Liver (tissue), 9 donors: Measurements from ENCODE around the gene TPSD1. TPM values are rescaled to one million over a fixed set of nuclear protein-coding genes. Genes with fewer than 3 reads are reported as not detected.

Source experiments
- DNase-seq: peaks from one replicate; pipeline ENCODE4 v3.0.0-alpha.2; 2017; ENCODE audit warnings: low spot score
- H3K27ac ChIP-seq, 2 donors: one replicate each; pipeline ENCODE4 v1.7.0; 2013; ENCODE audit warnings: inconsistent platforms in 2 of 2, low read length in 2 of 2, control low read depth in 1 of 2, low read depth in 1 of 2, mild to moderate bottlenecking in 1 of 2
- H3K27me3 ChIP-seq, 4 donors: one replicate each; pipeline versions ENCODE4 v1.6.1 to v1.7.0; 2013; ENCODE audit warnings: low read length in 3 of 4, inconsistent platforms in 1 of 4, mild to moderate bottlenecking in 1 of 4, moderate library complexity in 1 of 4; ENCODE audit not compliant: control insufficient read depth in 4 of 4, insufficient read depth in 4 of 4
- H3K36me3 ChIP-seq, 4 donors: one replicate each; pipeline versions ENCODE4 v1.6.1 to v1.7.0; 2013; ENCODE audit warnings: low read length in 3 of 4, mild to moderate bottlenecking in 3 of 4, low read depth in 1 of 4, moderate library complexity in 1 of 4; ENCODE audit not compliant: control insufficient read depth in 4 of 4, insufficient read depth in 3 of 4
- H3K4me1 ChIP-seq, 4 donors: one replicate each; pipeline versions ENCODE4 v1.6.1 to v1.7.0; 2013; ENCODE audit warnings: low read length in 3 of 4, mild to moderate bottlenecking in 3 of 4, moderate library complexity in 1 of 4; ENCODE audit not compliant: control insufficient read depth in 4 of 4, insufficient read depth in 4 of 4
- H3K4me3 ChIP-seq, 3 donors: one replicate each; pipeline versions ENCODE4 v1.6.1 to v1.7.0; 2013; ENCODE audit warnings: low read length in 3 of 3, control low read depth in 1 of 3, low read depth in 1 of 3, mild to moderate bottlenecking in 1 of 3
- H3K9ac ChIP-seq, 2 donors: one replicate each; pipeline ENCODE4 v1.7.0; 2013; ENCODE audit warnings: low read length in 2 of 2, mild to moderate bottlenecking in 2 of 2, moderate library complexity in 2 of 2, control low read depth in 1 of 2, low read depth in 1 of 2
- H3K9me3 ChIP-seq, 4 donors: one replicate each; pipeline versions ENCODE4 v1.6.1 to v1.7.0; 2013; ENCODE audit warnings: low read length in 3 of 4; ENCODE audit not compliant: control insufficient read depth in 4 of 4
- EGR1 ChIP-seq, 2 donors: IDR thresholded peaks; 2 replicates each; pipeline ENCODE4 v1.6.1; 2016 to 2018; ENCODE audit warnings: antibody characterized with exemption in 2 of 2, low read depth in 2 of 2
- FOXA1 ChIP-seq: IDR thresholded peaks from 2 replicates; pipeline ENCODE4 v1.6.1; 2016; ENCODE audit warnings: antibody characterized with exemption
- FOXA2 ChIP-seq: IDR thresholded peaks from 2 replicates; pipeline ENCODE4 v1.6.1; 2016; ENCODE audit warnings: antibody characterized with exemption
- GABPA ChIP-seq, 2 donors: IDR thresholded peaks in 1 of 2; conservative IDR thresholded peaks in 1 of 2; 2 replicates each; pipeline ENCODE4 v1.6.1; 2016; ENCODE audit warnings: antibody characterized with exemption in 2 of 2, mild to moderate bottlenecking in 1 of 2, moderate library complexity in 1 of 2
- HNF4G ChIP-seq: IDR thresholded peaks from 2 replicates; pipeline ENCODE4 v1.6.1; 2016; ENCODE audit warnings: antibody characterized with exemption
- JUND ChIP-seq, 2 donors: IDR thresholded peaks; 2 replicates each; pipeline ENCODE4 v1.6.1; 2016; ENCODE audit warnings: antibody characterized with exemption in 2 of 2
- NR2F2 ChIP-seq: IDR thresholded peaks from 2 replicates; pipeline ENCODE4 v1.6.1; 2016; ENCODE audit warnings: antibody characterized with exemption
- RAD21 ChIP-seq, 2 donors: IDR thresholded peaks; 2 replicates each; pipeline ENCODE4 v1.6.1; 2016; ENCODE audit warnings: antibody characterized with exemption in 2 of 2, mild to moderate bottlenecking in 2 of 2
- TAF1 ChIP-seq: conservative IDR thresholded peaks from 2 replicates; pipeline ENCODE4 v1.6.1; 2016; ENCODE audit warnings: antibody characterized with exemption, mild to moderate bottlenecking
- YY1 ChIP-seq: IDR thresholded peaks from 2 replicates; pipeline ENCODE4 v1.6.1; 2016; ENCODE audit warnings: antibody characterized with exemption, mild to moderate bottlenecking
- WGBS: extraction: QIAGEN DNeasy Blood & Tissue Kit; methylation state at CpG from one replicate; pipeline ENCODE4 v1.1.7; 2013; 5-methylcytosine and 5-hydroxymethylcytosine counted together
- polyA plus RNA-seq, 2 donors: library from polyadenylated mRNA; stranded (reverse) in 1 of 2; unstranded in 1 of 2; fragments of 200-250 nt in 1 of 2; fragments of >200 nt in 1 of 2; fragmentation: Nextera tagmentation in 1 of 2; extraction: Ambion mirVana in 1 of 2; gene quantifications; one replicate each; pipeline versions ENCODE4 v1.2.1 to v1.2.3, GENCODE V29; 2013 to 2015
- total RNA-seq, 2 donors: library from RNA; depleted of rRNA; stranded (reverse); fragments of >200 nt; gene quantifications; one replicate each; pipeline ENCODE4 v1.2.3, GENCODE V29; 2014
- TF ChIP-seq, protein P1 (sequence below): IDR thresholded peaks from 2 replicates; pipeline ENCODE4 v1.6.1; 2016; ENCODE audit warnings: antibody characterized with exemption
- TF ChIP-seq, protein P2 (sequence below): IDR thresholded peaks from 2 replicates; pipeline ENCODE4 v1.6.1; 2016; ENCODE audit warnings: antibody characterized with exemption
- TF ChIP-seq, protein P3 (sequence below): IDR thresholded peaks from 2 replicates; pipeline ENCODE4 v1.6.1; 2016; ENCODE audit warnings: antibody characterized with exemption
- TF ChIP-seq, protein P4 (sequence below): fragments of 150-350 bp; IDR thresholded peaks from 2 replicates; pipeline ENCODE4 v1.5.1; 2017; ENCODE audit warnings: improper control_type of control experiment, low read depth, low read length; ENCODE audit not compliant: missing input control
- TF ChIP-seq, protein P5 (sequence below): IDR thresholded peaks from 2 replicates; pipeline ENCODE4 v1.6.1; 2016; ENCODE audit warnings: antibody characterized with exemption, mild to moderate bottlenecking
- donor health status: healthy.
- donor health status: healthy.
- donor health status: healthy.
- donor health status: healthy.
- donor health status: healthy.

TPSD1 gene
- total and polyA plus RNA-seq, 4 donors: 0.28 to 0.40 TPM; not detected in 2

DNA sequence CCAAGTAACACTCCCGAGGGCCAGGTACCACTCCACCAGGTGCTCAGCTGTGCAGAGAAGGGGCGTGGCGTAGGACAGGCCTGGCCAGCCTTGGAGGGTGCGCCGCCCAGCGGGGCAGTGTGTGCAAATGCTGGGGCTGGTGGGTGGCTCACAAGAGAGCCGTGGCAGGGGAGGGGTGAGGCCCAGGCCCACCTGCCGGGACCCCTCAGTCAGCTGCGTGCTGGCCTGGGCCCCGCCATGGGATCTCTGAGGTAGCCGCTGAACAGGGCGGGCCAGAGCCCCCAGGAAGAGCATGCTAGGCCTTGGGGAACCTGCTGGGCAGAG is 39.6 kb upstream of the TPSD1 start:
- WGBS: 90% methylated on average over 12 of the region's 12 CpGs
- TF ChIP-seq FOXA1 (no peak), JUND (IDR thresholded peaks at IDR 0.05) (no peak), FOXA2 (no peak), TAF1 (no peak), RAD21 (IDR thresholded peaks at IDR 0.05) (no peak), NR2F2 (no peak), EGR1 (IDR thresholded peaks at IDR 0.05; ENCODE audit: low read depth in 2 of 2) (no peak), YY1 (no peak), GABPA (IDR thresholded peaks at IDR 0.05 in 1 of 2, conservative IDR thresholded peaks at IDR 0.05 in 1 of 2) (no peak)
- TF ChIP-seq, protein P1, sequence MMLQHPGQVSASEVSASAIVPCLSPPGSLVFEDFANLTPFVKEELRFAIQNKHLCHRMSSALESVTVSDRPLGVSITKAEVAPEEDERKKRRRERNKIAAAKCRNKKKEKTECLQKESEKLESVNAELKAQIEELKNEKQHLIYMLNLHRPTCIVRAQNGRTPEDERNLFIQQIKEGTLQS: no peak
- TF ChIP-seq, protein P2, sequence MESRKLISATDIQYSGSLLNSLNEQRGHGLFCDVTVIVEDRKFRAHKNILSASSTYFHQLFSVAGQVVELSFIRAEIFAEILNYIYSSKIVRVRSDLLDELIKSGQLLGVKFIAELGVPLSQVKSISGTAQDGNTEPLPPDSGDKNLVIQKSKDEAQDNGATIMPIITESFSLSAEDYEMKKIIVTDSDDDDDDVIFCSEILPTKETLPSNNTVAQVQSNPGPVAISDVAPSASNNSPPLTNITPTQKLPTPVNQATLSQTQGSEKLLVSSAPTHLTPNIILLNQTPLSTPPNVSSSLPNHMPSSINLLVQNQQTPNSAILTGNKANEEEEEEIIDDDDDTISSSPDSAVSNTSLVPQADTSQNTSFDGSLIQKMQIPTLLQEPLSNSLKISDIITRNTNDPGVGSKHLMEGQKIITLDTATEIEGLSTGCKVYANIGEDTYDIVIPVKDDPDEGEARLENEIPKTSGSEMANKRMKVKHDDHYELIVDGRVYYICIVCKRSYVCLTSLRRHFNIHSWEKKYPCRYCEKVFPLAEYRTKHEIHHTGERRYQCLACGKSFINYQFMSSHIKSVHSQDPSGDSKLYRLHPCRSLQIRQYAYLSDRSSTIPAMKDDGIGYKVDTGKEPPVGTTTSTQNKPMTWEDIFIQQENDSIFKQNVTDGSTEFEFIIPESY: no peak
- TF ChIP-seq, protein P3, sequence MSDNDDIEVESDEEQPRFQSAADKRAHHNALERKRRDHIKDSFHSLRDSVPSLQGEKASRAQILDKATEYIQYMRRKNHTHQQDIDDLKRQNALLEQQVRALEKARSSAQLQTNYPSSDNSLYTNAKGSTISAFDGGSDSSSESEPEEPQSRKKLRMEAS: no peak
- TF ChIP-seq, protein P4, sequence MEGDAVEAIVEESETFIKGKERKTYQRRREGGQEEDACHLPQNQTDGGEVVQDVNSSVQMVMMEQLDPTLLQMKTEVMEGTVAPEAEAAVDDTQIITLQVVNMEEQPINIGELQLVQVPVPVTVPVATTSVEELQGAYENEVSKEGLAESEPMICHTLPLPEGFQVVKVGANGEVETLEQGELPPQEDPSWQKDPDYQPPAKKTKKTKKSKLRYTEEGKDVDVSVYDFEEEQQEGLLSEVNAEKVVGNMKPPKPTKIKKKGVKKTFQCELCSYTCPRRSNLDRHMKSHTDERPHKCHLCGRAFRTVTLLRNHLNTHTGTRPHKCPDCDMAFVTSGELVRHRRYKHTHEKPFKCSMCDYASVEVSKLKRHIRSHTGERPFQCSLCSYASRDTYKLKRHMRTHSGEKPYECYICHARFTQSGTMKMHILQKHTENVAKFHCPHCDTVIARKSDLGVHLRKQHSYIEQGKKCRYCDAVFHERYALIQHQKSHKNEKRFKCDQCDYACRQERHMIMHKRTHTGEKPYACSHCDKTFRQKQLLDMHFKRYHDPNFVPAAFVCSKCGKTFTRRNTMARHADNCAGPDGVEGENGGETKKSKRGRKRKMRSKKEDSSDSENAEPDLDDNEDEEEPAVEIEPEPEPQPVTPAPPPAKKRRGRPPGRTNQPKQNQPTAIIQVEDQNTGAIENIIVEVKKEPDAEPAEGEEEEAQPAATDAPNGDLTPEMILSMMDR: no peak
- no peak overlapping the region for H3K27ac ChIP-seq
- no peaks in the 10 kb centered on the region for H3K4me1 ChIP-seq
- peaks cover 0 to 72% (median 18%) of the 10 kb centered on the region in 4 donors for H3K36me3 ChIP-seq
- no peaks in the 10 kb centered on the region for H3K9me3 ChIP-seq
- H3K27me3 ChIP-seq: no peaks in the 10 kb centered on the region
- no peak overlapping the region for H3K9ac ChIP-seq
- no peak for DNase-seq
- H3K4me3 ChIP-seq: no peak overlapping the region

DNA sequence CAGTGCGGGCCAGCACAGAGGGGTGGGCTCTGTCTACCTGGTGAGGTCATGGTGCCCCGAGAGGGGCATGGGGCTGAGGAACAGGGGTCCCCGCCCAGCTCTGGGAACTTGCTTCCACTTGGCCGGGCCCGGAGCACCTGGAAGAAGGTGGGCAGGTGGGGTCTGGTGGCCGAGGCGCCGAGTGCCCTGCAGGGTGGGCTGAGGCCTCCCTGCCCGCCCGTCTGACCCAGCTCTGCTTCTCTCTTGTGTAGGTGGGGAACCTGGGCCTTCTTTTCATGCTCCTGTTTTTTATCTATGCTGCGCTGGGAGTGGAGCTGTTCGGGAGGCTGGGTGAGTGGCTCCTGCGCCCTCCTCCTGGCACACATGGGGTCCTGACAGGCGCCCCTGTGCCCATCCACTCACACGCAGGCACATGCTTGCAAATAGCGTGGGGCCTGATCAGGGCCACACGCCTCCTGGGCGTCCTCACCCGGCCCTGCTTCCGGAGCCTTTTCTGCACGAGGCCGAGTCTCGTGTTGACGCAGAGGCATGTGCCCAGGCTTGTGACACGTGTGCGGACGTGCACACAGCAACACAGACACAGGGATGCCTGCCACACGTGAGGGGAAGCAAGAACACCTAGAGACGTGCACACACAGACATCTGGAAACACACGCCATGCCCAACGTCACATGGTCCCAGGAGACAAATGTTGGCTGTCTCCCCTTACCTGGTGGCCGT is 39.0 kb upstream of the TPSD1 start:
- TF ChIP-seq TAF1 (no peak), NR2F2 (no peak), HNF4G (no peak), GABPA (IDR thresholded peaks at IDR 0.05 in 1 of 2, conservative IDR thresholded peaks at IDR 0.05 in 1 of 2) (no peak), RAD21 (IDR thresholded peaks at IDR 0.05) (no peak), JUND (IDR thresholded peaks at IDR 0.05) (no peak), EGR1 (IDR thresholded peaks at IDR 0.05; ENCODE audit: low read depth in 2 of 2) (no peak)
- TF ChIP-seq, protein P5, sequence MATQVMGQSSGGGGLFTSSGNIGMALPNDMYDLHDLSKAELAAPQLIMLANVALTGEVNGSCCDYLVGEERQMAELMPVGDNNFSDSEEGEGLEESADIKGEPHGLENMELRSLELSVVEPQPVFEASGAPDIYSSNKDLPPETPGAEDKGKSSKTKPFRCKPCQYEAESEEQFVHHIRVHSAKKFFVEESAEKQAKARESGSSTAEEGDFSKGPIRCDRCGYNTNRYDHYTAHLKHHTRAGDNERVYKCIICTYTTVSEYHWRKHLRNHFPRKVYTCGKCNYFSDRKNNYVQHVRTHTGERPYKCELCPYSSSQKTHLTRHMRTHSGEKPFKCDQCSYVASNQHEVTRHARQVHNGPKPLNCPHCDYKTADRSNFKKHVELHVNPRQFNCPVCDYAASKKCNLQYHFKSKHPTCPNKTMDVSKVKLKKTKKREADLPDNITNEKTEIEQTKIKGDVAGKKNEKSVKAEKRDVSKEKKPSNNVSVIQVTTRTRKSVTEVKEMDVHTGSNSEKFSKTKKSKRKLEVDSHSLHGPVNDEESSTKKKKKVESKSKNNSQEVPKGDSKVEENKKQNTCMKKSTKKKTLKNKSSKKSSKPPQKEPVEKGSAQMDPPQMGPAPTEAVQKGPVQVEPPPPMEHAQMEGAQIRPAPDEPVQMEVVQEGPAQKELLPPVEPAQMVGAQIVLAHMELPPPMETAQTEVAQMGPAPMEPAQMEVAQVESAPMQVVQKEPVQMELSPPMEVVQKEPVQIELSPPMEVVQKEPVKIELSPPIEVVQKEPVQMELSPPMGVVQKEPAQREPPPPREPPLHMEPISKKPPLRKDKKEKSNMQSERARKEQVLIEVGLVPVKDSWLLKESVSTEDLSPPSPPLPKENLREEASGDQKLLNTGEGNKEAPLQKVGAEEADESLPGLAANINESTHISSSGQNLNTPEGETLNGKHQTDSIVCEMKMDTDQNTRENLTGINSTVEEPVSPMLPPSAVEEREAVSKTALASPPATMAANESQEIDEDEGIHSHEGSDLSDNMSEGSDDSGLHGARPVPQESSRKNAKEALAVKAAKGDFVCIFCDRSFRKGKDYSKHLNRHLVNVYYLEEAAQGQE: no peak
- WGBS: 90% methylated on average over 32 of the region's 32 CpGs
- Histone ChIP-seq H3K4me3 (no peak overlapping the region), H3K27me3 (no peaks in the 10 kb centered on the region), H3K9ac (no peak overlapping the region), H3K36me3 (peaks cover 0 to 67% (median 16%) of the 10 kb centered on the region in 4 donors), H3K9me3 (no peaks in the 10 kb centered on the region), H3K27ac (no peak overlapping the region), H3K4me1 (no peaks in the 10 kb centered on the region)
- no peak for DNase-seq
